Osteoblast (primary cell): ENCODE data around the gene EXD3. TPM values are rescaled to one million over a fixed set of nuclear protein-coding genes. Genes with fewer than 3 reads are reported as not detected.
A peak's percentile ranks its signal among the peaks of the same experiment; 100 is the strongest.

Source experiments
- DNase-seq: peaks from one replicate; pipeline ENCODE4 v3.0.0; 2011; ENCODE audit warnings: low spot score, mixed read lengths; ENCODE audit not compliant: insufficient read length; ENCODE audit errors: missing footprints
- H2AFZ ChIP-seq: 2 replicates; pipeline ENCODE4 v1.6.0; 2011; ENCODE audit warnings: mild to moderate bottlenecking, low read length
- H3K27ac ChIP-seq: 2 replicates; pipeline ENCODE4 v1.5.1; 2011; ENCODE audit warnings: mild to moderate bottlenecking, low read depth, low read length, moderate library complexity
- H3K27me3 ChIP-seq: 2 replicates; pipeline ENCODE4 v1.6.0; 2012; ENCODE audit warnings: mild to moderate bottlenecking, control low read depth, inconsistent platforms, low read length, moderate library complexity; ENCODE audit not compliant: insufficient read depth
- H3K36me3 ChIP-seq: 2 replicates; pipeline ENCODE4 v1.5.1; 2011; ENCODE audit warnings: mild to moderate bottlenecking, low read length, control low read depth, moderate library complexity; ENCODE audit not compliant: insufficient read depth
- H3K4me1 ChIP-seq: 2 replicates; pipeline ENCODE4 v1.5.1; 2011; ENCODE audit warnings: mild to moderate bottlenecking, low read length, control low read depth, moderate library complexity; ENCODE audit not compliant: insufficient read depth
- H3K4me2 ChIP-seq: 2 replicates; pipeline ENCODE4 v1.6.0; 2011; ENCODE audit warnings: mild to moderate bottlenecking, low read length; ENCODE audit not compliant: insufficient read depth
- H3K4me3 ChIP-seq: fragments of 200-600 bp; sonication (generic); 3 replicates; pipeline ENCODE4 v1.5.1; 2012; ENCODE audit warnings: mild to moderate bottlenecking, low read length, inconsistent platforms; ENCODE audit not compliant: insufficient read depth
- H3K79me2 ChIP-seq: 2 replicates; pipeline ENCODE4 v1.6.0; 2012; ENCODE audit warnings: mild to moderate bottlenecking, low read length, control low read depth, inconsistent platforms; ENCODE audit not compliant: insufficient read depth
- H3K9me3 ChIP-seq: 2 replicates; pipeline ENCODE4 v1.5.1; 2011; ENCODE audit warnings: low read depth, low read length, control low read depth
- H4K20me1 ChIP-seq: 2 replicates; pipeline ENCODE4 v1.6.0; 2012; ENCODE audit warnings: mild to moderate bottlenecking, low read length, control low read depth; ENCODE audit not compliant: insufficient read depth
- total RNA-seq: library from RNA; depleted of rRNA; stranded (reverse); fragments of >200 nt; gene quantifications from 2 replicates; pipeline ENCODE4 v1.2.3, GENCODE V29; 2012
- TF ChIP-seq, protein P1 (sequence below): IDR thresholded peaks from 2 replicates; pipeline ENCODE4 v1.5.1; 2011; ENCODE audit warnings: mild to moderate bottlenecking, low read depth, low read length, moderate library complexity; ENCODE audit errors: extremely low read depth

EXD3 gene
- total RNA-seq, 1 donor: 7.6 TPM

DNA sequence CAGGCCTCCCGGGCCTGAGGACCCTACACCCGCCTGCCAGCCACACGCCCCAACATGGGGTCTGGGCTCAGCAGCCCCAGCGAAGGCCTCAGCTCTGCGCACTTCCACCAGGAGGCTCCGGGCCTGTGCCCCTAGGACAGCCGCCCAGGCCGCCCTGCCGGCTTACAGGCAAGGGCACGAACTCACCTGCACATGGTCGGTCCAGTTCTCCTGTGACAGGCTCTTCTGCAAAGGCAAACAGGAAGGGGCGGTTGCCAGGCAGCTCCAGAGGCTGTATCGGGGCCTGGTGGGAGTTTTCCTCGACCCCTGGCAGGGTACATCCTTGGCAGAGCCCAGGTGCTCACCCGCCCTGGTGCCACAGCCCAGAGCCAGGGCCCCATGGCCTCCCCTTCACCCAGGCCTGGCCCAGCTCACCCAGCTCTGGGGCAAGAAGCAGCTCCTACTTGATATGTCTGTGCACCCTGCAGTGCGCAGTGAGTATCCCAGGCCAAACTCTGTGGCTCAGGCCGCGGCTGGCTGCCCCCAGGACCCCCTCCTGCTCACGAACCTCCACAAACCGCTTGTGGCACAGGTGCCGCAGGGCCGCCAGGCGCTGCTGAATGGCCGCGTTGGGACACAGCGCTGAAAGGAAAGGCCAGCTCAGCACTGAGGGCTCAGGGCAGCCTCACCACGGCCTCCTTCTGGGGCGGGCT is 68.7 kb downstream of the EXD3 start:
- no peaks in the 10 kb centered on the region for H3K4me1 ChIP-seq
- H3K4me3 ChIP-seq: no peak overlapping the region
- H3K27me3 ChIP-seq: no peaks in the 10 kb centered on the region
- no peak overlapping the region for H3K27ac ChIP-seq
- H2AFZ ChIP-seq: no peak overlapping the region
- TF ChIP-seq, protein P1, sequence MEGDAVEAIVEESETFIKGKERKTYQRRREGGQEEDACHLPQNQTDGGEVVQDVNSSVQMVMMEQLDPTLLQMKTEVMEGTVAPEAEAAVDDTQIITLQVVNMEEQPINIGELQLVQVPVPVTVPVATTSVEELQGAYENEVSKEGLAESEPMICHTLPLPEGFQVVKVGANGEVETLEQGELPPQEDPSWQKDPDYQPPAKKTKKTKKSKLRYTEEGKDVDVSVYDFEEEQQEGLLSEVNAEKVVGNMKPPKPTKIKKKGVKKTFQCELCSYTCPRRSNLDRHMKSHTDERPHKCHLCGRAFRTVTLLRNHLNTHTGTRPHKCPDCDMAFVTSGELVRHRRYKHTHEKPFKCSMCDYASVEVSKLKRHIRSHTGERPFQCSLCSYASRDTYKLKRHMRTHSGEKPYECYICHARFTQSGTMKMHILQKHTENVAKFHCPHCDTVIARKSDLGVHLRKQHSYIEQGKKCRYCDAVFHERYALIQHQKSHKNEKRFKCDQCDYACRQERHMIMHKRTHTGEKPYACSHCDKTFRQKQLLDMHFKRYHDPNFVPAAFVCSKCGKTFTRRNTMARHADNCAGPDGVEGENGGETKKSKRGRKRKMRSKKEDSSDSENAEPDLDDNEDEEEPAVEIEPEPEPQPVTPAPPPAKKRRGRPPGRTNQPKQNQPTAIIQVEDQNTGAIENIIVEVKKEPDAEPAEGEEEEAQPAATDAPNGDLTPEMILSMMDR: no peak
- H3K79me2 ChIP-seq: no peaks in the 10 kb centered on the region
- no peaks in the 10 kb centered on the region for H4K20me1 ChIP-seq
- H3K4me2 ChIP-seq: no peak overlapping the region
- peak; percentile 57 for DNase-seq
- H3K9me3 ChIP-seq: peaks cover 7% of the 10 kb centered on the region
- no peaks in the 10 kb centered on the region for H3K36me3 ChIP-seq

DNA sequence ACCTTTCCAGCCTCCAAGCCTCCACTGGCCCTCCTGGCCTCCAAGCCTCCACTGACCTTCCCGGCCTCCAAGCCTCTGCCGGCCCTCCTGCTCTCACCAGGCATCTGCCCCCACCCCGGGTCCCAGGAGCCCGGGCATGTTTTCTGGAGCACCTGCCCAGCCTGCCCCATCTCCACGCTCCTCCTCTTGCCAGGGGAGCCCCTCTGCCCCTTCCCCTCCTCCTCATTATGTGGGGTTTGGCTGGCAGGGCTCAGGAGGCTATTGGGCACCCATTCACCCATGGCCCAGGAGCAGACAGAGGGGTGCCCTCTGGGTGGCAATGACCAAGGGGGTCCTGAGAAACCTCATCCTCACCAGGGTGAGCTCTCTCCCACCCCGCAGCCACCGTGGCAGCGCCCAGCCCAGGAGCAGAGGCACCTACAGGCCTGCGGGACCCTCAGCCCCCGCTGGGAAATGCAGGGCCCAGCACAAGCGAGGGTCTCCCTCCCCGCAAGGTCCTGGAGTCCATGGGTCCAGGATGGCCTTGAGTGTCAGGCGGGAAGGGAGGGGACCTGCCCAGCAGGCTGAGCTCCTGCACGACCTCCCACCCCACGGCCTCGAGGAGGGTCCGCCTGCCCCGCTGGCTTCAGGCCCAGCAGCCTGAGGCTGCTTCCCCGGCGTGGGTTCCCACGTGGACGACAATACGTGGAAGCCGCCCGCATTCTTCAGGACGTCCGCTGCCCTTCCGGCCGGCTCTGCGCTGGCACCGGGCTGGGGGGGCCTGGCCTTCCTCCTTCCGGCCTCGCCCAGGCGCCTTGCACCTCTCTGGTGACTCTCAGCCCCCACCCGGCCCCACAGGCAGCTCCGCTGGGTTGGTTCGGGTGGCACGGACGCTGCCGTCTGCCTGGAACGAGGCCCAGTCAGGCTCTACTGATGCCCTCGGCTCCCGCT is 69.5 kb downstream of the EXD3 start:
- H3K36me3 ChIP-seq: no peaks in the 10 kb centered on the region
- H3K9me3 ChIP-seq: peaks cover 7% of the 10 kb centered on the region
- no peak overlapping the region for H3K27ac ChIP-seq
- peak; percentile 58 for DNase-seq
- H3K27me3 ChIP-seq: no peaks in the 10 kb centered on the region
- H2AFZ ChIP-seq: no peak overlapping the region
- no peak overlapping the region for H3K4me2 ChIP-seq
- no peaks in the 10 kb centered on the region for H3K4me1 ChIP-seq
- no peak overlapping the region for H3K4me3 ChIP-seq
- TF ChIP-seq, protein P1: no peak
- no peaks in the 10 kb centered on the region for H3K79me2 ChIP-seq
- no peaks in the 10 kb centered on the region for H4K20me1 ChIP-seq

- Histone ChIP-seq H3K27ac (no peak overlapping the region), H2AFZ (no peak overlapping the region), H4K20me1 (no peaks in the 10 kb centered on the region), H3K79me2 (no peaks in the 10 kb centered on the region), H3K9me3 (peaks cover 7% of the 10 kb centered on the region), H3K27me3 (no peaks in the 10 kb centered on the region), H3K4me1 (no peaks in the 10 kb centered on the region), H3K4me3 (no peak overlapping the region), H3K36me3 (no peaks in the 10 kb centered on the region), H3K4me2 (no peak overlapping the region)
- DNase-seq: peak; percentile 49
- TF ChIP-seq, protein P1: no peak
Observed at GRCh38 chr9:137352511-137353222, 70.3 kb downstream of the EXD3 start.
